Mesodermal cell (in vitro differentiated cells): ENCODE results near the gene MAP1A.

Source experiments
- H3K27ac ChIP-seq: 2 replicates; pipeline ENCODE4 v1.7.0; 2013; ENCODE audit warnings: mild to moderate bottlenecking, low read depth, low read length, moderate library complexity; ENCODE audit not compliant: severe bottlenecking
- H3K36me3 ChIP-seq: 2 replicates; pipeline ENCODE4 v1.7.1; 2013; ENCODE audit warnings: mild to moderate bottlenecking, low read length, moderate library complexity; ENCODE audit not compliant: control insufficient read depth, insufficient read depth
- H3K4me1 ChIP-seq: one replicate; pipeline ENCODE4 v1.7.1; 2013; ENCODE audit warnings: mild to moderate bottlenecking, low read length; ENCODE audit not compliant: insufficient read depth, control insufficient read depth, poor library complexity, severe bottlenecking
- H3K4me3 ChIP-seq: 2 replicates; pipeline ENCODE4 v1.7.0; 2013; ENCODE audit warnings: low read length, control low read depth, mild to moderate bottlenecking; ENCODE audit not compliant: insufficient read depth, poor library complexity, severe bottlenecking; ENCODE audit errors: extremely low read depth
- H3K9me3 ChIP-seq: 2 replicates; pipeline ENCODE4 v1.7.1; 2013; ENCODE audit warnings: mild to moderate bottlenecking, low read length, moderate library complexity; ENCODE audit not compliant: control insufficient read depth
- WGBS, 2 experiments: methylation state at CpG; one replicate each; pipeline ENCODE4 v1.1.5; 2013; ENCODE audit warnings: missing lambda C conversion rate in 2 of 2; ENCODE audit not compliant: insufficient coverage in 2 of 2; 5-methylcytosine and 5-hydroxymethylcytosine counted together

The MAP1A gene

GRCh38 chr15:43522247-43522646, 4.8 kb downstream of the MAP1A start:
- no peak overlapping the region for H3K27ac ChIP-seq
- H3K4me1 ChIP-seq = peaks cover 9% of the 10 kb centered on the region
- H3K9me3 ChIP-seq = no peaks in the 10 kb centered on the region
- WGBS, 2 experiments = 87 to 90% methylated on average over 8 to 9 of the region's 9 CpGs
- H3K36me3 ChIP-seq = peaks cover 64% of the 10 kb centered on the region
- H3K4me3 ChIP-seq = no peak overlapping the region

GRCh38 chr15:43523646-43524045, 6.2 kb downstream of the MAP1A start:
- Histone ChIP-seq H3K36me3 (peaks cover 71% of the 10 kb centered on the region), H3K4me3 (no peak overlapping the region), H3K4me1 (peaks cover 12% of the 10 kb centered on the region), H3K27ac (no peak overlapping the region), H3K9me3 (no peaks in the 10 kb centered on the region)
- whole genome bisulfite sequencing, 2 experiments = 92 to 97% methylated on average over 7 of the region's 7 CpGs

- H3K4me3 ChIP-seq = no peak overlapping the region
- H3K9me3 ChIP-seq = no peaks in the 10 kb centered on the region
- WGBS, 2 experiments = 85 to 95% methylated on average over 4 of the region's 4 CpGs
- H3K27ac ChIP-seq = no peak overlapping the region
- H3K36me3 ChIP-seq = peaks cover 76% of the 10 kb centered on the region
- peaks cover 6% of the 10 kb centered on the region for H3K4me1 ChIP-seq
These were observed 6.9 kb downstream of the MAP1A start for GRCh38 chr15:43524254-43524845.

GRCh38 chr15:43525131-43525530, 7.7 kb downstream of the MAP1A start:
- 88 to 100% methylated on average over 2 to 4 of the region's 4 CpGs for WGBS, 2 experiments
- peaks cover 81% of the 10 kb centered on the region for H3K36me3 ChIP-seq

GRCh38 chr15:43526261-43526930, 9.0 kb downstream of the MAP1A start:
- Histone ChIP-seq H3K4me1 (peaks cover 10% of the 10 kb centered on the region), H3K27ac (no peak overlapping the region), H3K36me3 (peaks cover 74% of the 10 kb centered on the region), H3K9me3 (no peaks in the 10 kb centered on the region), H3K4me3 (no peak overlapping the region)
- WGBS, 2 experiments = 90 to 93% methylated on average over 7 to 9 of the region's 11 CpGs

More at GRCh38 chr15:43525131-43525530, 7.7 kb downstream of the MAP1A start:
- Histone ChIP-seq H3K4me3 (no peak overlapping the region), H3K4me1 (peaks cover 8% of the 10 kb centered on the region), H3K27ac (no peak overlapping the region), H3K9me3 (no peaks in the 10 kb centered on the region)

GRCh38 chr15:43527016-43527801, 9.8 kb downstream of the MAP1A start:
- Histone ChIP-seq H3K9me3 (no peaks in the 10 kb centered on the region), H3K36me3 (peaks cover 66% of the 10 kb centered on the region), H3K4me3 (no peak overlapping the region), H3K27ac (no peak overlapping the region), H3K4me1 (peaks cover 10% of the 10 kb centered on the region)
- WGBS, 2 experiments = 83 to 98% methylated on average over 4 to 5 of the region's 9 CpGs

- WGBS, 2 experiments = 89 to 90% methylated on average over 10 of the region's 12 CpGs
- no peaks in the 10 kb centered on the region for H3K9me3 ChIP-seq
These were observed 10.6 kb downstream of the MAP1A start for GRCh38 chr15:43527802-43528541.

GRCh38 chr15:43528542-43529007, 11.2 kb downstream of the MAP1A start:
- Histone ChIP-seq H3K36me3 (peaks cover 52% of the 10 kb centered on the region), H3K4me3 (no peak overlapping the region), H3K9me3 (no peaks in the 10 kb centered on the region), H3K27ac (no peak overlapping the region), H3K4me1 (peaks cover 10% of the 10 kb centered on the region)
- 88 to 90% methylated on average over 5 to 7 of the region's 11 CpGs for WGBS, 2 experiments

More at GRCh38 chr15:43527802-43528541, 10.6 kb downstream of the MAP1A start:
- Histone ChIP-seq H3K36me3 (peaks cover 58% of the 10 kb centered on the region), H3K27ac (no peak overlapping the region), H3K4me3 (no peak overlapping the region), H3K4me1 (peaks cover 10% of the 10 kb centered on the region)

GRCh38 chr15:43529141-43529540, 11.7 kb downstream of the MAP1A start:
- Histone ChIP-seq H3K4me1 (peaks cover 10% of the 10 kb centered on the region), H3K27ac (no peak overlapping the region), H3K4me3 (no peak overlapping the region), H3K9me3 (no peaks in the 10 kb centered on the region), H3K36me3 (peaks cover 46% of the 10 kb centered on the region)
- WGBS, 2 experiments = 95 to 98% methylated on average over 12 of the region's 15 CpGs

GRCh38 chr15:43529587-43530345, 12.4 kb downstream of the MAP1A start:
- Histone ChIP-seq H3K9me3 (no peaks in the 10 kb centered on the region), H3K27ac (no peak overlapping the region), H3K4me3 (no peak overlapping the region), H3K36me3 (peaks cover 40% of the 10 kb centered on the region), H3K4me1 (peaks cover 10% of the 10 kb centered on the region)
- 86 to 87% methylated on average over 9 to 12 of the region's 12 CpGs for WGBS, 2 experiments
